ENCODE data around the gene ATAD2B.

Gene ATAD2B

GRCh38 chr2:23905155-23905554, 21.8 kb downstream of the ATAD2B start:
- no peak for DNase-seq

- no peak for DNase-seq
Measured at GRCh38 chr2:23904692-23905091, 22.2 kb downstream of the ATAD2B start.

GRCh38 chr2:23904215-23904614, 22.7 kb downstream of the ATAD2B start:
- DNase-seq: no peak

GRCh38 chr2:23903034-23903433, 23.9 kb downstream of the ATAD2B start:
- DNase-seq: no peak

GRCh38 chr2:23901966-23902846, 24.7 kb downstream of the ATAD2B start:
- DNase-seq: no peak

GRCh38 chr2:23900541-23901322, 26.2 kb downstream of the ATAD2B start:
- no peak for DNase-seq

GRCh38 chr2:23900133-23900532, 26.8 kb downstream of the ATAD2B start:
- DNase-seq: no peak

GRCh38 chr2:23871206-23871605, 55.7 kb downstream of the ATAD2B start:
- no peak for DNase-seq

- no peak for DNase-seq
Measured at GRCh38 chr2:23867449-23867848, 59.5 kb downstream of the ATAD2B start.

- no peak for DNase-seq
Measured at GRCh38 chr2:23862716-23863426, 64.1 kb downstream of the ATAD2B start.

- no peak for DNase-seq
Measured at GRCh38 chr2:23861952-23862351, 65.0 kb downstream of the ATAD2B start.

GRCh38 chr2:23859983-23860382, 66.9 kb downstream of the ATAD2B start:
- DNase-seq: no peak

- DNase-seq: no peak
Measured at GRCh38 chr2:23859234-23859633, 67.7 kb downstream of the ATAD2B start.

GRCh38 chr2:23850564-23851256, 76.2 kb downstream of the ATAD2B start:
- no peak for DNase-seq

GRCh38 chr2:23844905-23845304, 82.0 kb downstream of the ATAD2B start:
- no peak for DNase-seq

GRCh38 chr2:23843051-23843976, 83.6 kb downstream of the ATAD2B start:
- no peak for DNase-seq

GRCh38 chr2:23839919-23840578, 86.9 kb downstream of the ATAD2B start:
- DNase-seq: no peak

- no peak for DNase-seq
Measured at GRCh38 chr2:23838996-23839395, 87.9 kb downstream of the ATAD2B start.

- no peak for DNase-seq
Measured at GRCh38 chr2:23838581-23838980, 88.3 kb downstream of the ATAD2B start.

- DNase-seq: no peak
Measured at GRCh38 chr2:23837871-23838270, 89.1 kb downstream of the ATAD2B start.

- DNase-seq: no peak
Measured at GRCh38 chr2:23836971-23837565, 89.9 kb downstream of the ATAD2B start.
